PFSK-1 (cell line): ENCODE measurements around the gene C16orf87.

Source experiments
- FOXP2 ChIP-seq: optimal IDR thresholded peaks from 2 replicates; pipeline ENCODE3; 2011; ENCODE audit warnings: borderline replicate concordance, control low read depth, inconsistent platforms; ENCODE audit not compliant: insufficient read depth; ENCODE audit errors: extremely low read length, extremely low read depth
- POLR2AphosphoS5 ChIP-seq: IDR thresholded peaks from 2 replicates; pipeline ENCODE4 v1.6.1; 2012; ENCODE audit warnings: low read depth, mild to moderate bottlenecking, control low read depth, low read length, moderate library complexity
- SIN3A ChIP-seq: IDR thresholded peaks from 2 replicates; pipeline ENCODE4 v1.6.1; 2012; ENCODE audit warnings: mild to moderate bottlenecking, low read length, moderate library complexity, borderline replicate concordance; ENCODE audit not compliant: insufficient read depth
- TAF1 ChIP-seq: IDR thresholded peaks from 2 replicates; pipeline ENCODE4 v1.6.1; 2012; ENCODE audit warnings: low read length, control low read depth, borderline replicate concordance; ENCODE audit not compliant: insufficient read depth
- TF ChIP-seq, protein P1 (sequence below), 2 experiments: IDR thresholded peaks; 2 replicates each; pipeline versions ENCODE4 v1.6.1 to v1.8.0; 2011 to 2012; ENCODE audit warnings: low read depth in 2 of 2, low read length in 2 of 2, control low read depth in 1 of 2, inconsistent platforms in 1 of 2, mild to moderate bottlenecking in 1 of 2, moderate library complexity in 1 of 2; ENCODE audit not compliant: insufficient read depth in 1 of 2

C16orf87 gene

DNA sequence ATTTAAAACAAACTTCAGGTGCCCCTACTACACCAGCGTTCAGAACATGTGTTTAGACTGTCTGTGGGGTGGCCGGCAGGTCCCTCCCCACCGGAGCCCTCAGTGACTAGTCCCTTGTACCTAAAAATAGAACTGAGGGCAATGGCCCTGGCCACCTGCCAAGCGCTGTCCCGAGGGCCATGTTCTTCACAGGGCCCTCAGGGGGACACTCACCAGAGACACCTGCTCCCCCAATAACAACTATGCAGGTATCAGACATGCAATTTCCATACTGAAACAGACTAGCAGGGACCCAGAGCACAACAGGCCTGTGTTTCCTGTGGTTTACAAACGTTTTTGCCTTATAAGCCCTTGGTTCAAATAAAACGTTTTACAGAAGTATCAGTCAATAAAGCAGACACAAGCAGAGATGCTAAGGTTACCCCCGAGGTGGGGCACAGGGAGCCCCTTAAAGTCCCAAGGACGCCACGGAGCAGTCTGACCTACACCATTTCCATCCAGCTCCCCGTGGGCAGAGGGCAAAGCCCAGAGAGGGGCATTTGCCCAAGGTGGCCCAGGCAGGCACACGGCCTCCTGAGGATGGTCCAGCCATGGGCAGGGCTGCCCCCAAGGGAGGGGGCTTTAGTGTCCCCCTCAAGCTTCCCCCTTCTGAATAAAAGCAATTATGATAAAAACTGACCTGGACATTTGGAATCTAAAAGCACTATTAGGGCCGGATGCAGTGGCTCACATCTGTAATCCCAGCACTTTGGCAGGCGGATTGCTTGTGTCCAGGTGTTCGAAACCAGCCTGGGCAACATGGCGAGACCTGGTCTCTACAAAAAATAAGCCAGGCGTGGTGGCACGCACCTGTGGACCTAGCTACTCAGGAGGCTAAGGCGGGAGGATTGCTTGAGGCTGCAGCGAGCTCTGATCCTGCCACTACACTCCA, 81.9 kb downstream of the C16orf87 start:
- TF ChIP-seq TAF1 (no peak), FOXP2 (no peak), SIN3A (no peak), POLR2AphosphoS5 (no peak)
- TF ChIP-seq, protein P1, sequence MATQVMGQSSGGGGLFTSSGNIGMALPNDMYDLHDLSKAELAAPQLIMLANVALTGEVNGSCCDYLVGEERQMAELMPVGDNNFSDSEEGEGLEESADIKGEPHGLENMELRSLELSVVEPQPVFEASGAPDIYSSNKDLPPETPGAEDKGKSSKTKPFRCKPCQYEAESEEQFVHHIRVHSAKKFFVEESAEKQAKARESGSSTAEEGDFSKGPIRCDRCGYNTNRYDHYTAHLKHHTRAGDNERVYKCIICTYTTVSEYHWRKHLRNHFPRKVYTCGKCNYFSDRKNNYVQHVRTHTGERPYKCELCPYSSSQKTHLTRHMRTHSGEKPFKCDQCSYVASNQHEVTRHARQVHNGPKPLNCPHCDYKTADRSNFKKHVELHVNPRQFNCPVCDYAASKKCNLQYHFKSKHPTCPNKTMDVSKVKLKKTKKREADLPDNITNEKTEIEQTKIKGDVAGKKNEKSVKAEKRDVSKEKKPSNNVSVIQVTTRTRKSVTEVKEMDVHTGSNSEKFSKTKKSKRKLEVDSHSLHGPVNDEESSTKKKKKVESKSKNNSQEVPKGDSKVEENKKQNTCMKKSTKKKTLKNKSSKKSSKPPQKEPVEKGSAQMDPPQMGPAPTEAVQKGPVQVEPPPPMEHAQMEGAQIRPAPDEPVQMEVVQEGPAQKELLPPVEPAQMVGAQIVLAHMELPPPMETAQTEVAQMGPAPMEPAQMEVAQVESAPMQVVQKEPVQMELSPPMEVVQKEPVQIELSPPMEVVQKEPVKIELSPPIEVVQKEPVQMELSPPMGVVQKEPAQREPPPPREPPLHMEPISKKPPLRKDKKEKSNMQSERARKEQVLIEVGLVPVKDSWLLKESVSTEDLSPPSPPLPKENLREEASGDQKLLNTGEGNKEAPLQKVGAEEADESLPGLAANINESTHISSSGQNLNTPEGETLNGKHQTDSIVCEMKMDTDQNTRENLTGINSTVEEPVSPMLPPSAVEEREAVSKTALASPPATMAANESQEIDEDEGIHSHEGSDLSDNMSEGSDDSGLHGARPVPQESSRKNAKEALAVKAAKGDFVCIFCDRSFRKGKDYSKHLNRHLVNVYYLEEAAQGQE (IDR thresholded peaks at IDR 0.05; ENCODE audit: insufficient read depth in 1 of 2, low read depth in 2 of 2, low read length in 2 of 2): no peak

DNA sequence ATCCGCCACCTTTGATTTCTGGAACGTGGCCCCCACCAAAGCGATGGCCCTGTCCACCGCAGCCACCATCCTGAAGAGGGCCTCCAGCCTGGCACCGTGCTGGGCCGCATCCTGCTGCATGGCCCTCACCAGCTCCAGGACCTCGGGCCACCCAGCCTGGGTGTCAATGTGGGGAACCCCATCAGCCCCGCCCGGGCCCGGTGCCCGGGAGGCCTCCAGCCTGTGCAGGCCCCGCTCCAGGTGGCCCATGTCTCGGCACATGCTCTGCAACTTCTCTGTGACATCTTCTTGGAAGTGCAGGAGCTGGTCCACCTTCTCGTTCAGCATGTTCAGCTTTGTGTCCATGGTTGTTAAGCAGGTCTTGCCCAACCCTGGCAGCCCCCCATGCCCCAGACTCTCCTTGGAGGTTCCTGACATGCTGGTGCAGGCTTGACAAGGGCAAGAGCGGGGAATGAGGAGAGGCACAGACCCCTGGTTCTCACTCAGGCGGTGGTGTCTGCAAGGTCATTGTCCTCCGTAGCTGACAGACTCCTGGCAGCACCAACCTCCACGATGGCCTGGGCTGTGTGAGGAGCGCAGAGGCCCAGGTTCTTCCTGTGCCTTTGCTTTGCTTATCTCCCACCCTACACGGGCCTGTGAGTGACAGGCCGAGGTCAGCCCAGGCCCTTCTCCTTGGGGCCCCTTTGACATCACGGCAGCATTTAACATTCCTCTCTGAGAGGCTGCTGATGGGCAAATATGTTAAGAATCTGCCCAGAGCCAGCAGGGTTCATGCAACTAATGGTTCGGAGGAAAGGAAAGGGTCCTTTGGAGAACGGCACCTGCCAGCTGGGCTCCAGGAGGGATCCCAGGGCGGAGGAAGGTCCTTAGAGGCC, 83.0 kb downstream of the C16orf87 start, which contains the start of gene MYLK3:
Gene MYLK3, minus strand, starts transcription at position 568 of the 875 bp plus-strand sequence. Its CDS starts 151 bp downstream, at position 417.
- TF ChIP-seq, protein P1 (IDR thresholded peaks at IDR 0.05; ENCODE audit: insufficient read depth in 1 of 2, low read depth in 2 of 2, low read length in 2 of 2): no peak
- no peak for TF ChIP-seq POLR2AphosphoS5
- TF ChIP-seq TAF1: no peak
- TF ChIP-seq FOXP2: no peak
- no peak for TF ChIP-seq SIN3A

DNA sequence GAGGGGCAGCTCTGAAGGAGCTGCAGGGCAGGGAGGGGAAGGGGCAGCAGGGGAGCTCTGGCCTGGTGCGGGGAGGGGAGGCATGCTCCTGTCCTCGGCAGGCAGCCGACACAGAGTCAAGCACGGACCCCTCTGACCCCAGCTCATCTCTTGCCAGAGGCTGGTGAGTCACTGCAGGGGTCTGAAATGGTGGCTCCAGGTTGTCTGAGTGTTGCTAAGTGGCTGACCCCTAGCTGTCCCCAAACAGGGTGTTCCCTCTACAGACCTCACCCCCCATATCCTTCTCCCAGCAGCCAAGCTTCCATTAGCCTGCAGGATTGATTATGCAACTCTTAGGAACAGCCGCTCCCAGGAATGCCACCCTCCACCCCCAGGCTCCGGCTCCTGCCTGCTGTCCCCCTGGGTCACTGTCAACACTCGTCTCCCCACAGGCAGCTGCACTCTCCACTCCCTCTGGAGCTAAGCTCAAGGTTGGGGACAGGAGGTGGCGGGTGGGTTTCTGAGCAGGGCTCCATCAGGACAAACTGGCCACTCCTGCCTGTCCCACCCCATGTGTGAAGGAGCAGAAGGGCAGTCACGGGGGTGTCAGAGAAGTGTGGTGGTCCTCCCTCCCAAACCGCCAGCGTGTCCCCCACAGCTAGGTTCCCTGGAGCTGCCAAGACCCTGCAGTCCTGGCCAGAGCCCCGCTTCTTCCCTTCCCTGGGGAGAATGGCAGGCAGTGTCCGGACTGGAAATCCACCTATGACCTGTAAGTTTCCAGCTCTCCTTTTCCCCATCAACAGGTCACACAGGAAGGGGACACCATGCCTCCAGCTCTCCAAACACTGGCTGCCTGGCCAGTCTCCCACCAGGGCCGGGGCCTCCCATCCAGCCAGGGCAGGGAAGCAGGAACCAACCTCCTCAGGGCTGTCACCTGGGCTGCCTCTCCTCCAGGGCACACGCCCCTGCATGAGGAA, 83.9 kb downstream of the C16orf87 start:
- TF ChIP-seq SIN3A: no peak
- no peak for TF ChIP-seq TAF1
- TF ChIP-seq POLR2AphosphoS5: no peak
- TF ChIP-seq FOXP2: no peak
